ENCODE results near the gene SMIM31.

SMIM31 gene

DNA sequence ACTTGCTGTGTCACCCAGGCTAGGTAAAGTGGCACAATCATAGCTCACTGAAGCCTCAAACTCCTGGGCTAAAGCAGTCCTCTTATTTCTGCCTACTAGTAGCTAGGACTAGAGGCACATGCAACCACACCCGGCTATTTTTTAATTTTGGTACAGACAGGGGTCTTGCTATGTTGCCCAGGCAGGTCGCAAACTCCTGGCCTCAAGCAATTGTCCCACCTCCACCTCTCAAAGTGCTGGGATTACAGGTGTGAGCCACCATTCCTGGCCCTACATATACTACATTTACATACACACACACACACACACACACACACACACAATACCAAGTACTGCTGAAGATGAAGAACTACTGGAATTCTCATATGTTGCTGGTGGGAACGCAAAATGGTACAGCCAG is 26.9 kb downstream of the SMIM31 start:
- TF ChIP-seq ZFX (IDR thresholded peaks at IDR 0.05; ENCODE audit: borderline replicate concordance) (no peak), CTCF (IDR thresholded peaks at IDR 0.05) (no peak)
- H3K27ac ChIP-seq = no peak overlapping the region

GRCh38 chr4:164783976-164784375 is 30.0 kb downstream of the SMIM31 start:
- H3K27ac ChIP-seq = no peak overlapping the region
- TF ChIP-seq ZFX (IDR thresholded peaks at IDR 0.05; ENCODE audit: borderline replicate concordance) (no peak), CTCF (IDR thresholded peaks at IDR 0.05) (no peak)

DNA sequence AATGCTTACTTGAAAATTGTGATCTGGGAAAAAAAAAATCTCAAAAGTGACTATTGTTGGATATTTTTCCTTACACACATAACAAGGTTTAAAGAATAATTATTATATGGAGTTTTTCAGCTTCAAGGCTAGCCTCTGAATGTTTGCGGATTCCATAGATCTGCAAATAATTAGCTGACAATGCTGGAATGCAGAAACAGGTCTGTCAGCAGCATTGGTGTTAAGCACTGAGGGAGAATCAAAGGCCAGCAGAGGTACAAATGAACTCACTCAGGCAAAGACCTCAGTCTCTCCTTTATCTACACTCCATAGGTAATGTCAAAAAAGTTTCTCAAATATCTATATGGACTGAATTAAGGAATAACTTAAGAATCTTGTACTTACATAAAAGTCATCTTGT is 35.1 kb downstream of the SMIM31 start:
- TF ChIP-seq CTCF (IDR thresholded peaks at IDR 0.05) = no peak
- no peak for TF ChIP-seq ZFX (IDR thresholded peaks at IDR 0.05; ENCODE audit: borderline replicate concordance)
- no peak overlapping the region for H3K27ac ChIP-seq

DNA sequence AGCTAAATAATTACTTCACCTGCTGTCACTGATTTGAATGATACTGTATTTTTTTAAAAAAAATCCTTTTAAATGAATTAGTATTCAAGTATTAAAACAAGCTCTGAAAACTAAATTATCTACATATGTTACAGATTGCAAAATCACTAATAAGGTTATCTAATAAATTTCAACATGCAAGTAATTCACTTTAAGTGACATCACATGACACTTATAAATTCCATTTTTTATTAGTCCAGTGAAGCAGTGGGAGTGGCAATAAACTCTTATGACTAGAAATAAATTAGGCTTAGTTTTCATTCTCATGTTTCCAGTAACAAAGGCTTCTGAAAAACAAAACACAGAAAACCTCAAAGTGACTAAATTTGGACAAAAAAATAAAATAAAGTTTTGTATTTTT is 36.3 kb downstream of the SMIM31 start:
- no peak for TF ChIP-seq ZFX (IDR thresholded peaks at IDR 0.05; ENCODE audit: borderline replicate concordance)
- TF ChIP-seq CTCF (IDR thresholded peaks at IDR 0.05) = no peak
- no peak overlapping the region for H3K27ac ChIP-seq

GRCh38 chr4:164799410-164799809 is 45.5 kb downstream of the SMIM31 start:
- H3K27ac ChIP-seq = no peak overlapping the region
- TF ChIP-seq ZFX (IDR thresholded peaks at IDR 0.05; ENCODE audit: borderline replicate concordance) (no peak), CTCF (IDR thresholded peaks at IDR 0.05) (no peak)

DNA sequence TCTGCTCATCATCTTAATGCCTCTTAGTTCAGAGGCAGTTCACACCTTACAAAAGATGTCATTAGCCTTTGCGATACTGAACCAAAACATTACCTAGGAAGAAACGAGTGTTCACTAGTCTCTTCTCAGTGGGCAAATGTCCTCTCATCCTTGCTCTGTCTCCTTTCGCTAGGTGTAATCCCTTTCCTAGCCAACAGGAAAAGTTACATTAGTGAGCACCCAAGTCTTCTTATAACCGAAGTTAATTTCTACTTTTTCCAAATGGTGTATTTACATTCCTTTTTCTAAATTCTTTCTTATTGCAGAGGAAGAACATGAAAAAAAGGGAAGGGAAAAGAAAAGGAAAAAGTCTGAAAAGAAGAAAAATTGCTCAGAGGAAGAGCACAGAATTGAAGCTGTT is 46.9 kb downstream of the SMIM31 start:
- no peak for TF ChIP-seq CTCF (IDR thresholded peaks at IDR 0.05)
- no peak for TF ChIP-seq ZFX (IDR thresholded peaks at IDR 0.05; ENCODE audit: borderline replicate concordance)
- no peak overlapping the region for H3K27ac ChIP-seq

GRCh38 chr4:164802301-164802901 is 48.5 kb downstream of the SMIM31 start:
- TF ChIP-seq ZFX (IDR thresholded peaks at IDR 0.05; ENCODE audit: borderline replicate concordance) (no peak), CTCF (IDR thresholded peaks at IDR 0.05) (no peak)
- H3K27ac ChIP-seq = no peak overlapping the region
